Mammary epithelial cell (primary cell): Measurements from ENCODE around the gene RDX.

Source experiments
- EZH2 ChIP-seq: IDR thresholded peaks from 2 replicates; pipeline ENCODE4 v1.6.1; 2012; ENCODE audit warnings: low read length, inconsistent platforms, borderline replicate concordance
- TF ChIP-seq, protein P1 (sequence below), 2 donors: IDR thresholded peaks in 1 of 2; conservative IDR thresholded peaks in 1 of 2; 2 replicates each; pipeline ENCODE4 v1.5.1; 2011 to 2012; ENCODE audit warnings: inconsistent platforms in 2 of 2, low read length in 2 of 2, mild to moderate bottlenecking in 2 of 2, control low read depth in 1 of 2, low read depth in 1 of 2; ENCODE audit not compliant: insufficient read depth in 1 of 2; ENCODE audit errors: extremely low read depth in 1 of 2

- TF ChIP-seq, protein P1, sequence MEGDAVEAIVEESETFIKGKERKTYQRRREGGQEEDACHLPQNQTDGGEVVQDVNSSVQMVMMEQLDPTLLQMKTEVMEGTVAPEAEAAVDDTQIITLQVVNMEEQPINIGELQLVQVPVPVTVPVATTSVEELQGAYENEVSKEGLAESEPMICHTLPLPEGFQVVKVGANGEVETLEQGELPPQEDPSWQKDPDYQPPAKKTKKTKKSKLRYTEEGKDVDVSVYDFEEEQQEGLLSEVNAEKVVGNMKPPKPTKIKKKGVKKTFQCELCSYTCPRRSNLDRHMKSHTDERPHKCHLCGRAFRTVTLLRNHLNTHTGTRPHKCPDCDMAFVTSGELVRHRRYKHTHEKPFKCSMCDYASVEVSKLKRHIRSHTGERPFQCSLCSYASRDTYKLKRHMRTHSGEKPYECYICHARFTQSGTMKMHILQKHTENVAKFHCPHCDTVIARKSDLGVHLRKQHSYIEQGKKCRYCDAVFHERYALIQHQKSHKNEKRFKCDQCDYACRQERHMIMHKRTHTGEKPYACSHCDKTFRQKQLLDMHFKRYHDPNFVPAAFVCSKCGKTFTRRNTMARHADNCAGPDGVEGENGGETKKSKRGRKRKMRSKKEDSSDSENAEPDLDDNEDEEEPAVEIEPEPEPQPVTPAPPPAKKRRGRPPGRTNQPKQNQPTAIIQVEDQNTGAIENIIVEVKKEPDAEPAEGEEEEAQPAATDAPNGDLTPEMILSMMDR (conservative IDR thresholded peaks at IDR 0.05 in 1 of 2, IDR thresholded peaks at IDR 0.05 in 1 of 2; ENCODE audit: extremely low read depth in 1 of 2, insufficient read depth in 1 of 2, low read depth in 1 of 2, low read length in 2 of 2): no peak
- no peak for TF ChIP-seq EZH2
Measured at GRCh38 chr11:110323786-110324185, 27.4 kb upstream of the RDX start.
